ENCODE measurements around the gene DNAJA3.
"Not testable (repeated sequence)": the region's sequence is repeated elsewhere in the genome, so short reads cannot be mapped to it uniquely, and the experiment has no call there.

Gene DNAJA3

GRCh38 chr16:4388271-4389021 lies 37.2 kb upstream of the DNAJA3 start:
- no peak for DNase-seq

GRCh38 chr16:4389051-4389955 lies 36.4 kb upstream of the DNAJA3 start:
- no peak for DNase-seq

DNA sequence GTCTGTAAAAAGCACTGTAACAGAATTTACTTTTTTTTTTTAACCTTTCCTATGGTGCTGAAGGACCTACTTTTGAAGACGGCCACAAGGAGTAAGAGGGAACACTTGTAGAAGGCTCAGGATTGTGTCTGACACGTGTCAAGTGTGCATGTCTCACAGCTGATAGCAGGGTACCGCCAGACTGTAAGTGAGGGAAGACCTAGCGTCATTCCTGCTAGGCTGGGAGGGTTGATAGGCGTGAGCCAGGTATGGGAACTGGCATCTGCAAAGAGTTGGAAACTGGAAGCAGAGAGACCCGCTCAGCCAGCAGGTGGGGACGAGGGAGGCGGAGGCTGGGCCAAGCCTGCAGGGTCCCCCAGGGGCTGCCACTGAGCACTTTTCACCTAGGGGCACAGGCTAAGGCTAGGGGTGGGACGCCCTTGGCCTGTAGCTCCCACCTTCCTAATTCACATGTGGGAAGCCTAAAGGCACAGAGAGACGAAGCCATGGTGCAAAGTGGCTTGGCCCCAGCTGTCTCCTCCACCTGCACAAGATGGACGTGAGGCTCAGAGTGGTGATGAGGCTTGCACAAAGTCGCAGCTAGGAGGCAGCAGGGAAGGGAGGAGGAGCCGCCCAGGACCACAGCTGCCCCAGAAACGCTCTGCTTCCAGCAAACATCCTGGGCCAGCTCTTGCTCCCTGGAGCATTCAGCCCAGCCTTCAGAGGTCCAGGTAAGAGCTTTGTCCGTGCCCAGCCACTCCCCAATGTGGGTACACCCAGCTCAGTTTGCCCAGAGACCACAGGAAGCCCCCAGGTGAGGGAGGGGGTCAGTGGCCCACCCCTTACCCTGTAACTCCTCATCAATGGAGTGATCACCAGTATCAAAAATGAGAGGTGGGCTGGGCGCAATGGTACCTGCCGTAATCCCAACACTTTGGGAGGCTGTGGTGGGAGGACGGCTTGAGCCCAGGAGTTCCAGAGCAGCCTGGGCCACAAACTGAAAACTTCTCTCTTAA lies 35.1 kb upstream of the DNAJA3 start:
- no peak for DNase-seq

- peak; percentile 66 for DNase-seq
Measured at GRCh38 chr16:4391631-4392381, 33.9 kb upstream of the DNAJA3 start.

- no peak for DNase-seq
Measured at GRCh38 chr16:4392382-4393239, 33.1 kb upstream of the DNAJA3 start.

DNA sequence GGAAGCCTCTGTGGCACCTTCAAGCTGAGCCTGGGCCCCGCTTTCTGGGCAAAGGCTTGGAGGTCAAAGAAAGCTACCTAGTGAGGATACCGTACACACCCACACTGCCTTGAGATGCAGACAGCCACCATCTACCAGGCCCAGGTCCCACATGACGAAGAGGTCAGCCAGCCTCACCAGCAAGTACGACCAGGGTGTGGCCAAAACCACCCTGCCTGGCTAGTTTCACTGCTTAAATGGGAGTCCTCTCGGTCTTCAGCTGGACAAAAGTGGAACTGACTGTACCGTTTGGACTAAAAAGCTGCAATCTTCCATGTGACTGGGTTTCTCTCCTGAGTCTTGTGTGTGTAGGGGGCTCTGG lies 32.4 kb upstream of the DNAJA3 start:
- DNase-seq: no peak

GRCh38 chr16:4393850-4394249 lies 31.8 kb upstream of the DNAJA3 start:
- DNase-seq: not testable (repeated sequence)

GRCh38 chr16:4395055-4395726 lies 30.5 kb upstream of the DNAJA3 start:
- no peak for DNase-seq

GRCh38 chr16:4399001-4399730 lies 26.5 kb upstream of the DNAJA3 start:
- no peak for DNase-seq

DNA sequence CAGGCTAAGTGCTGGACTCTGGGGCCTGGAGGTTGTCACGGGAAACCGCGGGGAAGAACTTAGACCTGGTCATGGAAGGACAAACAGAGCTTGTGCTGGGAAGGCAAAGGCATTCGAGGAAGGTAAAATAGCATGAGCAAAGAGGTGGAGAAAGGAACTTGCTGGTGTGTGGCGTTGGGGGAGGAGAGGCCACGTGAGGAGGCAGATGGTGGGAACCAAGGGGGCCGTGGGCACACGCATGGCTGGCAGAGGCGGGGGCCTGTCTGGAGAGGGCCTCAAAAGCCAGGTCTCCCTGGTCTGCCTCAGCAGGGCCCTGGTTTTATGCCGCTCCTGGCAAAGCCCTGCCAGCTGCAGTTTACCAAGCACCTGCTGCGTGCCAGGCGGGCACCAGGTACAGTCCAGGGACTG lies 24.6 kb upstream of the DNAJA3 start:
- no peak for DNase-seq

- no peak for DNase-seq
Measured at GRCh38 chr16:4401510-4401909, 24.2 kb upstream of the DNAJA3 start.

DNA sequence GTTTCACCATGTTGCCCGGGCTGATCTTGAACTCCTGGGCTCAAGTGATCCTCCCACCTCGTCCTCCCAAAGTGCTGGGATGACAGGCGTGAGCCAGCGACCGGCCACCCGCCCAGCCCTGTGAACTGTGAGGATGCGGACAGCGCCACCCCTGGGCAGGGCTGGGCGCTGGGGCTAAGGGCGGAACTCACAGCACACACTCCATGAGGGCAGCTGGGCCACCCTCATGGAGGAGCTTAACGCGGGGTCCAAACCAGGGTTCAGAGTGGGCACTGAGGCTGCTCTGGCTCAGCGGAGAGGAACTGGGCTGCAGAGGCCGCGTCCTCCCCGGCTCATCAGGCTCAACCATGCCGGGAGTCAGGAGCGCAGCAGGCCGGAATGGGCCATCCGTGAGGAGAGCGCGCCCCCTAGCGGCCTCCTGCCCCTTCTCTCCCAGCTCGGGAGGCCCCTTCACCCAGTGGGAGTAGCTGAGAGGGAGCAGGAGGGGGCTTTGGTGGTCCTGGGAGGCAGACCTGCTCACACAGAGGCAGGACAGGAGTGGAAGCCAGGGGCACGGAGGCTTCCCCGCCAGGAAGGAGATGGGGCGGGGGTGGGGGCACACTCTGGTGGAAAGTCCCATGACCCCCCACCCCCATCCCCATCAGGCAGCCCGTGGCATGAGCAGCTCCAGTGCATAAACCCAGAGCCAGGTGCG lies 23.1 kb upstream of the DNAJA3 start:
- DNase-seq: peak; percentile 78

DNA sequence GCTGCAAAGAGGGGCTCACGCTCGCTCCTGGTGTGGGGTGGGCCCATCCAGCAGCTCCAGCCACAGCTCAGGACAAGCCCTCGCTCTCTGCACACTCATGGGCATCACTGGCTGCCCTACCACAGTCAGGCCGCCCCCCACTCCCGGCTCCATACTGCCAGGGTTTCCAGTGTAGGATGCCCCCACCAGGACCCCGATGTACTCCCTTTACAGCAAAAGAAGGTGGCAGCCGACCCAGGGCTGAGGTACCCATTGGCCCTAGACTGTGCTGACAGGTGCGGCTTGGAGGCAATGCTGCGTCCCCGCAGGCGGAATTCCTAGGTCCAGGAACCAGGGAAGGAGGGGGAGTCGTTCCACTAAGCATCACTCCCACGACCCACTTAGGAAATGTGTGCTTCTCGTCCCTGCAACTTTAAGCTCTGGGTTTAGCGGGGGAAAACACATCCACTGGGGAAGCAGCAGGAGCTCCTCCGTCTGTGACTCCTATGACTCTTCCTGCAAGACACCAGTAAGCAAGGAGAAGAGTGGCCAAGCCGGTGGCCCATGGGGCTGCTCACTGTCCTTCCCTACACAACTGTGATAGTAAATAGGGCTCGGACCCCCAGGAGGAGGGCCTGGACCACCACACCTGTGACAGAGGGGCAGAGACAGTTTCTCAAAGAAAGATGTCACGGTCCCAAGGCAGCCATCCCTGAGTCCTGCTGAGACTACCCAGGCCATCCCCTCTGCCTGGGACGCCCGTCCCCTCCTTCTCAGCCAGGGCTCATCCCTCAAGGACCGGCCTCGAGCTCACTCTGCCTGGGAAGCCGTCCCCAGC lies 22.3 kb upstream of the DNAJA3 start:
- no peak for DNase-seq

DNA sequence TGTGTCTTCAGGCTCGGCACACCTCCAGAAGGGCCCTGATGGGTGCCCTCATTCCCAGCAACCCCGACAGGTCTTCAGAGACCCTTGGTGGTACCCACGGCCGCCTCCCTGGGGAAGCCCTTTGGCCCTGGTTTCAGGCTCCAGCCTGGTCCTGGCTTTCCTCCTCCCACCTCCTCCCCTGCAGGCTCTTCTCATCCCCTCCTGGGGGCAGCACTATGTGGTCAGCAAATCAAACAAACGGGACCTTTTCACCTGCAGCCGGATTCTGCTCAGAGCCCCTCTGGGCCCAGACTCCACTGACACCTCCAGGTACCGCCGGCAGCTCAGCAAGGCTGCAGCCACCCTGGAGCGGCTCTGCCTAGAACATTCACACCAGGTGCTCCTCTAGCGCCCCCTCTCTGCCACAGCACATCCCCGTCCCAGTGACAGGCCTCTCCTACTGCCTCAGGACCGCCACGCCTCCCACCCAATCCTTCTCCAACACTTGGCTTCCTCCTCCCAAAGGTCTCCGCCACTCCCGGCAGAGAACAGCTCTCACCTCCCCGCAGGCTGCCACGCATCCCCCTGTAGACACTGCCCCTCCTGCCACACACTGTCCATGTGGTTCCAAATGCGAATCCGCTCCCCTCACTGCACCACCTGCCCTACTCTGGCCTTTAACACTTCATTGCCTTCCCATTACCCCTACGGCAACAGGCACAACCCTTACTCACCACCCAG lies 21.3 kb upstream of the DNAJA3 start:
- peak; percentile 53 for DNase-seq

DNA sequence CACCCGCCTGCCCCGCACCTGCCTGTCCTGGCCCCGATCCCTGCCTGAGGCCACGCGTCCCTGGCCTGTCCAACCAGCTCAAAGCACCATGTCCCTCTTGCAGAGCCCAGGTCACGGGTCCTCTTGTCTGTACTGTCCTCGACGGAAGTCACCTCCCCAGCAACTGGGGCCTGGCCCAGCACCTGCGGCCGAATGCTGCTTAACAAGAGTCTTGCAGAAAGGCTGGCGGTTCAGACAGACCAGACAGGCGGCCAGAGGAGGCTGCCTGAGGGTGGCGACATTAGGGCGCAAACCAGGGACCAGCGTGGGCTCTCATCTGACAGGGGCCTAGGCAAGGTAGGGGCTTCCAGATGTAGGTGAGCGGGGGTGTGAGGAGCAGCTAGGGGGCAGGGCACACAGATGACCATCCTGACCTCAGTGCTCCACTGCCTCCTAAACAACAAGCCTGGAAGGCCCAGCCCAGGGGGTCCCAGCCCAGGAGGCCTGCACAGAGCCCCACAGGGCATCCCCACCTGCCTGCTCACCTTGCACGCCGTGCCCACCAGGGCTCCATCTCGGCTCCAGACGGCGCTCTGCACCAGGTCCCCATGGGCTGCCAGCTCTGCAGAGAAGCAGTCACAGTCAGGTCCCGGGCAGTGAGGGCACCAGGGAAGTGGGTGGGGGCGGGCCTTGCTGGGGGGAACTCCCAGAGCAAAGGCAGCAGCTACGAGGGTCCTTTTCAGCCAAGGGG lies 20.5 kb upstream of the DNAJA3 start:
- DNase-seq: no peak

DNA sequence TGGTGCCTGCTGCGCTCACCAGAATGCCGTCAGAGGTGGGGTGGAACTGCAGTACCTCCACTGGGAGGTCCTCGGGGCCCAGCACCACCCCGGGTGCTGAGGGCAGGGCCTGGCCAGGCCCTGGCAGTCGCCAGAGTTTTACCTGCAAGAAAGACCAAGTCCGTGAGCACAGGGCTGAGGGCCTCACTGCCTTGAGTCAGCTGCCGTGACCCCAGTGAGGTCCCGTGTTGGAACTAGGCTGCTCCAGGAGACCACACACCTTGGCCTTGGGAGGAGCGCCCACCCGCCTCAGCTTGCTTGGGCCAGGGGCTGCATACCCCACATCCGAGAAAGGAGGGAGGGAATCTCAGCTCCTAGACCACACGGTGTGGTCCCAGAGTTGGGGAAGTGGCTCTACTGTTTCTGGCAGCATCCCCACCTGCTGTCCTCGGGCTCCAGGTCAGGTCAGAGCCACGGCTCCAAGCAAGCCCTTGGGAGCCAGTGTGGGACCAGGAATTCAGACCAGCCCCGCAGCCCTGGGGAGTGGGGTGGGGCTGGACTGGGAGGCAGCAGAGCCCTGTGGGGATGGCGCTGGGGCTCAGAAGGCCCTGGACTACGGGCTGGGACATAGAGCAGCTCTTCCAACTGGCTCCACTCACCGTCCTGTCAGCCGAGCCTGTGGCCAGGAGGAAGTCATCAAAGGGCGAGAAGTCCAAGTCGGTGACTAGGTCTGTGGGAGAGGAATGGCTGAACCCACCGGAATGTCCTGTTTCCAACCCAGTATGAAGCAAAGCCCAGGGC lies 17.9 kb upstream of the DNAJA3 start:
- DNase-seq: no peak

All from NCI-H69 (cell line).